NCI-H345 treated with DMSO at 0.1 percent for 48 hours (cell line): ENCODE data around the gene LAMA5.

Experiments
- DNase-seq: peaks from one replicate; lab custom pipeline; 2025; ENCODE audit not compliant: unreplicated experiment; lab: John Stamatoyannopoulos, UW

LAMA5 gene

GRCh38 chr20:62306414-62307187 lies 60.5 kb downstream of the LAMA5 start:
- no peak for DNase-seq

- DNase-seq = no peak
Observed at GRCh38 chr20:62305765-62306413, 61.2 kb downstream of the LAMA5 start.

GRCh38 chr20:62305149-62305764 lies 61.9 kb downstream of the LAMA5 start:
- DNase-seq = no peak

- DNase-seq = no peak
Observed at GRCh38 chr20:62304331-62305148, 62.6 kb downstream of the LAMA5 start.

GRCh38 chr20:62303340-62304226 lies 63.5 kb downstream of the LAMA5 start:
- no peak for DNase-seq

GRCh38 chr20:62303062-62303339 lies 64.1 kb downstream of the LAMA5 start:
- DNase-seq = no peak

GRCh38 chr20:62302341-62303061 lies 64.6 kb downstream of the LAMA5 start, which contains the start of gene ADRM1:
Gene ADRM1, plus strand, starts transcription at chr20:62302997. Its CDS starts 572 bp downstream, at chr20:62303569.
- peak; percentile 96 for DNase-seq

GRCh38 chr20:62301773-62302340 lies 65.3 kb downstream of the LAMA5 start:
- peak; percentile 91 for DNase-seq

- no peak for DNase-seq
Observed at GRCh38 chr20:62301111-62301668, 65.9 kb downstream of the LAMA5 start.

GRCh38 chr20:62300319-62300718 lies 66.8 kb downstream of the LAMA5 start:
- DNase-seq = no peak

GRCh38 chr20:62299666-62300236 lies 67.4 kb downstream of the LAMA5 start:
- no peak for DNase-seq

GRCh38 chr20:62298577-62299249 lies 68.4 kb downstream of the LAMA5 start:
- DNase-seq = no peak

GRCh38 chr20:62297449-62298227 lies 69.5 kb downstream of the LAMA5 start:
- DNase-seq = no peak

GRCh38 chr20:62296724-62297448 lies 70.2 kb downstream of the LAMA5 start:
- DNase-seq = no peak

- no peak for DNase-seq
Observed at GRCh38 chr20:62294516-62294915, 72.6 kb downstream of the LAMA5 start.

GRCh38 chr20:62293946-62294345 lies 73.2 kb downstream of the LAMA5 start:
- no peak for DNase-seq
